ENCODE measurements around the gene TMEM184B. TPM values are rescaled to one million over a fixed set of nuclear protein-coding genes. Genes with fewer than 3 reads are reported as not detected.
A peak's percentile ranks its signal among the peaks of the same experiment; 100 is the strongest.

The TMEM184B gene
- total RNA-seq, 1 donor from 2014 or later = 33.1 TPM

- Mint-ChIP-seq H3K27ac (no peak overlapping the region), H3K4me3 (no peak overlapping the region), H3K27me3 (peaks cover 5% of the 10 kb centered on the region), H3K36me3 (ENCODE audit: low read depth) (peaks cover 2% of the 10 kb centered on the region), H3K9me3 (no peaks in the 10 kb centered on the region), H3K4me1 (peaks cover 14% of the 10 kb centered on the region)
- no peak for DNase-seq
- intact Hi-C loops (cut with micrococcal nuclease) = loop anchor here (10.0 kb wide), 1 partner anchor 79 kb away; no protein-coding TSS in a partner anchor
Observed at GRCh38 chr22:38276166-38276565, 3.4 kb upstream of the TMEM184B start.

- peak overlapping the region; percentile 90 for H3K4me3 Mint-ChIP-seq
- peaks cover 31% of the 10 kb centered on the region for H3K4me1 Mint-ChIP-seq
- peaks cover 2% of the 10 kb centered on the region for H3K36me3 Mint-ChIP-seq (ENCODE audit: low read depth)
- peak overlapping the region; percentile 89 for H3K27ac Mint-ChIP-seq
- intact Hi-C loops (cut with micrococcal nuclease) = loop anchor here (1.0 to 10.0 kb wide), 2 partner anchors 44 to 82 kb away; partner anchors contain the start of gene CSNK1E
- no peaks in the 10 kb centered on the region for H3K9me3 Mint-ChIP-seq
- peaks cover 5% of the 10 kb centered on the region for H3K27me3 Mint-ChIP-seq
- no peak for DNase-seq
Observed at GRCh38 chr22:38273135-38273826, 471 bp upstream of the TMEM184B start.

GRCh38 chr22:38271927-38272372 is 860 bp downstream of the TMEM184B start:
- H3K9me3 Mint-ChIP-seq = no peaks in the 10 kb centered on the region
- peak overlapping the region; percentile 86 for H3K4me3 Mint-ChIP-seq
- intact Hi-C loops (cut with micrococcal nuclease) = loop anchor here (10.0 kb wide), 1 partner anchor 83 kb away; no protein-coding TSS in a partner anchor
- H3K4me1 Mint-ChIP-seq = peaks cover 38% of the 10 kb centered on the region
- H3K27ac Mint-ChIP-seq = peak overlapping the region; percentile 50
- DNase-seq = peak; percentile 69
- peaks cover 4% of the 10 kb centered on the region for H3K36me3 Mint-ChIP-seq (ENCODE audit: low read depth)
- H3K27me3 Mint-ChIP-seq = peaks cover 5% of the 10 kb centered on the region

DNA sequence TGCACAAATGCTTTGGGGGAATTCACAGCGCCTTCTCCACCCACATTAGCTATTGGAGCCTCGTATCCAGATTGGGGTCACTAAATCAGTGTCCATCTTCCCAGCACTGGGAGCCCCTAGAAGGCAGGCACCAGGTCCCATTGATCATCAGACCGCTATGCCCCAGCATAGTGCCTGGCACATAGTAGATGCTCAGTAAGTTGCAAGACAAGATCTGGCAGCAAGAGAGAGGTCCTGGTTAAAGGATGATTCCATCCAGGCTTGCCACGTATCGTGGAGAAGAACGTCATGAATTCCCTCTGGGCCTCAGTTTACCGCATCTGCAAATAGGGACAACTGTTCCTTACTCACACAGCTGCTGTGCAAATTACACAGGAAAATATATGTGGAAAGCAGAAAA is 1.7 kb downstream of the TMEM184B start:
- H3K36me3 Mint-ChIP-seq (ENCODE audit: low read depth) = peaks cover 4% of the 10 kb centered on the region
- peaks cover 4% of the 10 kb centered on the region for H3K27me3 Mint-ChIP-seq
- peaks cover 45% of the 10 kb centered on the region for H3K4me1 Mint-ChIP-seq
- DNase-seq = no peak
- intact Hi-C loops (cut with micrococcal nuclease) = loop anchor here (10.0 kb wide), 1 partner anchor 84 kb away; no protein-coding TSS in a partner anchor
- no peak overlapping the region for H3K27ac Mint-ChIP-seq
- no peaks in the 10 kb centered on the region for H3K9me3 Mint-ChIP-seq
- peak overlapping the region; percentile 8 for H3K4me3 Mint-ChIP-seq

DNA sequence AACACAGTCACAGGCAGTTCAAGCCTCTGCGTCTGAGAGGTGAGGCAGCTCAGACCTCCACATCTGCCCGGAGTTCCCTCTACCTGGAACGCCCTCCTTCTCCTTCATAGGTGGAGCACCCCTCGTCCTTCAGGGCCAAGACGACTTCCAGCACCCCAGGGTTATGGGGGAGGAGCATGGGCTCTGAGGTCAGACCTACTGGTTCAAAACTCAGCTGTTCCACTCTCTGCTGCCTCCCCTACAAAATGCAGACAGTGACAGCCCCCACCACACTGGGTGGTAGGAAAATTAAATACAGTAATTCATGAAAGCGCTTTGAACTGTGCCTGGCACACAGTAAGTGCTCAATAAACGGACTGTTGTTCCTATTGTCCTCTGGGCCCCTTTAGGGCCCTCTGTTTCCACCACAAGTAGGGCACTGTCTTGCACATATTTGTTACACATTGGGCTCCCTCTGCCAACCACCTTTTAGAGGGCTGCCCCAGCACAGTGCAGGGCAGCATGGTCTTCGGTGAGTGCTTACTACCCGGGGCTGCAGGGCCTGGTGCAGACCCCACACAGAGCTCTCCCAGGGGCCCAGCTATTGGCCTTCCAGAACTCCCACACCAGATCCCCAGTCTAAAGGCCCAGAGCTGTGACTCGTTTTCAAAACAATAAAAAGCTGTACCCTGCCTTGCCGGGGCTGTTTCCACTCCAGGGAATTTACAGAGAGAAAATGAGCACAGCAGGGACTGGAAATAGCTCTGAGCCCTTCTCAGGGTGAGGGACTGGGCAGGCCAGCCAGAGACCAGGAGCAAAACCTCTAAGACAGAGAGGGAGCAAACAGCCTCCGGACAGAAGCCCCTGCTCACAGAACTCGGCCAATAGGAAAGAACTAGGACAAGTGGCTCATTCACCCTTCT is 2.5 kb downstream of the TMEM184B start:
- Mint-ChIP-seq H3K27me3 (no peaks in the 10 kb centered on the region), H3K4me1 (peaks cover 45% of the 10 kb centered on the region), H3K4me3 (peak overlapping the region; percentile 40), H3K36me3 (ENCODE audit: low read depth) (peaks cover 4% of the 10 kb centered on the region), H3K27ac (no peak overlapping the region), H3K9me3 (no peaks in the 10 kb centered on the region)
- DNase-seq = no peak
- intact Hi-C loops (cut with micrococcal nuclease) = loop anchor here (10.0 kb wide), 1 partner anchor 84 kb away; no protein-coding TSS in a partner anchor

GRCh38 chr22:38269466-38269865 is 3.3 kb downstream of the TMEM184B start:
- peaks cover 4% of the 10 kb centered on the region for H3K36me3 Mint-ChIP-seq (ENCODE audit: low read depth)
- no peak overlapping the region for H3K4me3 Mint-ChIP-seq
- H3K27ac Mint-ChIP-seq = no peak overlapping the region
- no peaks in the 10 kb centered on the region for H3K9me3 Mint-ChIP-seq
- H3K27me3 Mint-ChIP-seq = no peaks in the 10 kb centered on the region
- H3K4me1 Mint-ChIP-seq = peaks cover 42% of the 10 kb centered on the region
- no peak for DNase-seq
- intact Hi-C loops (cut with micrococcal nuclease) = no loop called here

GRCh38 chr22:38267086-38267485 is 5.7 kb downstream of the TMEM184B start:
- no peaks in the 10 kb centered on the region for H3K27me3 Mint-ChIP-seq
- DNase-seq = peak; percentile 90
- H3K4me3 Mint-ChIP-seq = peak overlapping the region; percentile 62
- H3K9me3 Mint-ChIP-seq = no peaks in the 10 kb centered on the region
- H3K36me3 Mint-ChIP-seq (ENCODE audit: low read depth) = peaks cover 6% of the 10 kb centered on the region
- H3K4me1 Mint-ChIP-seq = peaks cover 39% of the 10 kb centered on the region
- peak overlapping the region; percentile 84 for H3K27ac Mint-ChIP-seq
- intact Hi-C loops (cut with micrococcal nuclease) = no loop called here

- peaks cover 6% of the 10 kb centered on the region for H3K36me3 Mint-ChIP-seq (ENCODE audit: low read depth)
- peaks cover 38% of the 10 kb centered on the region for H3K4me1 Mint-ChIP-seq
- no peak for DNase-seq
- H3K27me3 Mint-ChIP-seq = no peaks in the 10 kb centered on the region
- peak overlapping the region; percentile 75 for H3K27ac Mint-ChIP-seq
- peak overlapping the region; percentile 15 for H3K4me3 Mint-ChIP-seq
- intact Hi-C loops (cut with micrococcal nuclease) = no loop called here
- H3K9me3 Mint-ChIP-seq = no peaks in the 10 kb centered on the region
Observed at GRCh38 chr22:38266120-38266519, 6.7 kb downstream of the TMEM184B start.

DNA sequence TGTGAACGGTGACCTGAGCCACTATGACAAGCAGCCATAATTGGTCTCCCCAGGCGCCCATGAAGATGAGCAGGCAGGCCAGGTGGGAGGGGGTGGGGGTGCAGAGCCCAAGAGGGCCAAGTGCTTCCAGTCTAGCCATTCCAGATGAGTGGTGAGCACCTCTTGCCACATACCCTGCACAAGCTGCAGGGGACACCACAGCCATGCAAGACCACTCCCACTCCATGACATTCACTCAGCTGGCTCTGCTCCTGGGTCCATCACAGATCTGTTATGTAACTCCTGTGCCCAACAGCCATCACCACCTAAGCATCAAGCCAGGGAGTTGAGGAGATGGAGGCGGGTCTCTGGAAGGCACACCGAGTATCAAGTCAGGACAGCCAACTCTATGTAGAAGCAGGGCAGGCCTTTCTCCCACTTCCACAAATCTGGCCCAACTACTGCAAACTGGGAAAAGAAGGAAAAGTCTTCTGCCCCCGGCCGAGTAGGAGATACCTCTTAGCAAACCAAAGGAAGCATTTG is 8.4 kb downstream of the TMEM184B start:
- intact Hi-C loops (cut with micrococcal nuclease) = no loop called here

GRCh38 chr22:38262051-38262795 is 10.6 kb downstream of the TMEM184B start:
- H3K27me3 Mint-ChIP-seq = no peaks in the 10 kb centered on the region
- H3K36me3 Mint-ChIP-seq (ENCODE audit: low read depth) = peaks cover 7% of the 10 kb centered on the region
- H3K27ac Mint-ChIP-seq = peak overlapping the region; percentile 51
- peak; percentile 82 for DNase-seq
- peaks cover 19% of the 10 kb centered on the region for H3K4me1 Mint-ChIP-seq
- no peak overlapping the region for H3K4me3 Mint-ChIP-seq
- intact Hi-C loops (cut with micrococcal nuclease) = no loop called here
- no peaks in the 10 kb centered on the region for H3K9me3 Mint-ChIP-seq

More for the DNA sequence above, 8.4 kb downstream of the TMEM184B start:
- Mint-ChIP-seq H3K27ac (no peak overlapping the region), H3K4me3 (no peak overlapping the region), H3K9me3 (no peaks in the 10 kb centered on the region), H3K4me1 (peaks cover 31% of the 10 kb centered on the region), H3K27me3 (no peaks in the 10 kb centered on the region), H3K36me3 (ENCODE audit: low read depth) (peaks cover 9% of the 10 kb centered on the region)
- no peak for DNase-seq

DNA sequence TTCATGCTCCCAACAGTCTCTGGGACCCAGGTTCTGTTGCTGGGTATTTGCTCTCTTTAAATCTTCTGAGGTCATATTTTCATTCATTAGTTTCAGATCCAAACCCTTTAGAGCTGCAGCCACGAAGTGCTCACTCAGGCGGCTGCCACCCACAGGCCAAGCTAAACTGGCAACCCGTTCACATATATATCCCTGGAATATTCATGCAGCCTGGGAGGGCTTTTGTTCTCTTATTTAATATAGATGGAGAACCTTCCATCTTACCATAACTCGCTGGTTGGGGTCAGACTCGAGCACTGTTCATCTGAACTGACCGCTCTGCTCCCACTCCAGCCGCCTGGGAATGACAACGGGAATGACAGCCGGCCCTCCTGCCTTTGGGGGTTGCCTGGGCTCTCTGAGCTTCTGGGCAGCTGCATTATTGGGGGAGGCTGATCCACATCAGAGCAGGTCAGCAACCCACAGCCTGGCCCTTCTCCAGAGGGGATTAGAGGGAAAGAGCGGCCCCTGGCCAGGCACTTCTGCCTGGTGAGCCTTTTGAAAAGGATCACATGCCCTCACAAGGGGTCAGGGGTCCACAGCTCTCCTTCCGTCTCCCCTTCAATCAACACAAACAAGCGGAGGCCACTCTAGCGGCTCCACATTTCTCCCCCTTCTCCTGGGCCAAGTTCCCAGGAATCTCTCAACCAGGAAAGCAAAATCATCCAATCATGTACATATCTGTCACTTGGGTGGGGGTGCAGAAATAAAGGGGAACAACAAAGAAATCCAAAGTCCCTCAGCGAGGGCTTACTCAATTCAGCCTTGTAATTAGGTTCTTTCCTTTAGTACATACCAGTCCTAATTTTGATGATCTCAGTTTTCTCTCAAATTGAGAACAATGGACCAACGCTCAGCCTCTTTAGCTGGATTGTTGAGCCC is 11.8 kb downstream of the TMEM184B start:
- Mint-ChIP-seq H3K27ac (no peak overlapping the region), H3K36me3 (ENCODE audit: low read depth) (peaks cover 7% of the 10 kb centered on the region), H3K4me1 (peaks cover 9% of the 10 kb centered on the region), H3K9me3 (no peaks in the 10 kb centered on the region), H3K27me3 (no peaks in the 10 kb centered on the region), H3K4me3 (no peak overlapping the region)
- DNase-seq = no peak
- intact Hi-C loops (cut with micrococcal nuclease) = no loop called here

DNA sequence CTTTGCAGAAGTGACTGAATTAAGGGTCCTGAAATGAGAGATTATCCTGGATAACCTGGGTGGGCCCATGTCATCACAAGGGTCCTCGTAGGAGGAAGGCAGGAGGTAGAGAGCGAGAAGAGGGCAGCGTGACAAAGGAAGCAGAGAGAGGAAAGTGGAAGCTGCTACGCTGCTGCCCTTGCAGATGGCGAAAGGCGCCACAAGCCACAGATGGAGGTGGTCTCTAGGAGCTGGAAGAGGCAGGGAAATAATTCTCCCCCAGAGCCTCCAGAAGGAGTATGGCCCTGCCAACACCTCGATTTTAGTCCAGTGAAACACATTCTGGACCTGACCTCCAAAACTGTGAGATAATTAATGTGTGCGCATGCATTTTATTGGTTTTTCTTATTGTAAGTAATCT is 13.4 kb downstream of the TMEM184B start:
- Mint-ChIP-seq H3K27ac (no peak overlapping the region), H3K4me1 (peaks cover 9% of the 10 kb centered on the region), H3K9me3 (no peaks in the 10 kb centered on the region), H3K36me3 (ENCODE audit: low read depth) (peaks cover 7% of the 10 kb centered on the region), H3K27me3 (no peaks in the 10 kb centered on the region), H3K4me3 (no peak overlapping the region)
- intact Hi-C loops (cut with micrococcal nuclease) = no loop called here
- DNase-seq = no peak

Data from activated CD4-positive, alpha-beta T cell treated with anti-CD3 and anti-CD28 coated beads, Interleukin-2, amount 10 ng/mL, durations not matched to agents 24 days and 14 days (primary cell).